Type B pancreatic cell (in vitro differentiated cells): ENCODE results near the gene TMEM207. TPM values are rescaled to one million over a fixed set of nuclear protein-coding genes. Genes with fewer than 3 reads are reported as not detected.

Experiments used
- DNase-seq: peaks from one replicate; pipeline ENCODE4 v3.0.0; 2021; ENCODE audit warnings: mixed read lengths; ENCODE audit not compliant: unreplicated experiment; ENCODE audit errors: extremely low spot score
- H3K27ac Mint-ChIP-seq: 2 replicates; pipeline ENCODE4 v1.8.0; 2021; ENCODE audit warnings: mild to moderate bottlenecking, mixed read lengths
- H3K27me3 Mint-ChIP-seq: 2 replicates; pipeline ENCODE4 v1.8.0; 2021; ENCODE audit warnings: mixed read lengths
- H3K36me3 Mint-ChIP-seq: 2 replicates; pipeline ENCODE4 v1.8.0; 2021; ENCODE audit warnings: mixed read lengths
- H3K4me1 Mint-ChIP-seq: one replicate; pipeline ENCODE4 v1.8.0; 2021; ENCODE audit warnings: mixed read lengths; ENCODE audit not compliant: unreplicated experiment
- H3K4me3 Mint-ChIP-seq: 2 replicates; pipeline ENCODE4 v1.8.0; 2021; ENCODE audit warnings: mild to moderate bottlenecking, mixed read lengths
- H3K9me3 Mint-ChIP-seq: 2 replicates; pipeline ENCODE4 v1.8.0; 2021; ENCODE audit warnings: mixed read lengths
- total RNA-seq: library from RNA; stranded (reverse); gene quantifications from 2 replicates; pipeline ENCODE4 v1.2.1, GENCODE V29; 2021; ENCODE audit warnings: low replicate concordance
- TF ChIP-seq, protein P1 (sequence below): fragments of 200-600 bp; sonication (generic); conservative IDR thresholded peaks from 2 replicates; pipeline ENCODE4 v1.5.0; 2021; ENCODE audit warnings: antibody characterized with exemption, mild to moderate bottlenecking

The TMEM207 gene
- total RNA-seq, 1 donor from 2014 or later, result not detected

DNA sequence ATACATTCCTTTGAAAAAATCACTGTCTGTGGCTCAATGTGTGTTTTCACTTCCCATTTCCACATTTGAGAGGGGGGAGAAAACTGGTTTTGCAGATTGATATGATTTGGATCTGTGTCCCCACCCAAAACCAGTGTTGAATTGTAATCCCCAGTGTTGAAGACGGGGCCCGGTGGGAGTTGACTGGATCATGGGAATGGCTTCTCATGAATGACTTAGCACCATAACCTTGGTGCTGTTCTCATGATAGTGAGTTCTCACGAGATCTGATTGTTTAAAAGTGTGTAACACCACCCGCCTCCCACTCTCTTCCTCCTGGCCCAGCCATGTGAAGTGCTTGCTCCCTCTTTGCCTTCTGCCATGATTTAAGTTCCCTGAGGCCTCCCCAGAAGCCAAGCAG lies 16.1 kb downstream of the TMEM207 start:
- Mint-ChIP-seq H3K36me3 (no peaks in the 10 kb centered on the region), H3K4me1 (no peaks in the 10 kb centered on the region), H3K9me3 (peaks cover 18% of the 10 kb centered on the region), H3K27me3 (peaks cover 3% of the 10 kb centered on the region), H3K4me3 (no peak overlapping the region), H3K27ac (no peak overlapping the region)
- DNase-seq, result no peak
- TF ChIP-seq, protein P1, sequence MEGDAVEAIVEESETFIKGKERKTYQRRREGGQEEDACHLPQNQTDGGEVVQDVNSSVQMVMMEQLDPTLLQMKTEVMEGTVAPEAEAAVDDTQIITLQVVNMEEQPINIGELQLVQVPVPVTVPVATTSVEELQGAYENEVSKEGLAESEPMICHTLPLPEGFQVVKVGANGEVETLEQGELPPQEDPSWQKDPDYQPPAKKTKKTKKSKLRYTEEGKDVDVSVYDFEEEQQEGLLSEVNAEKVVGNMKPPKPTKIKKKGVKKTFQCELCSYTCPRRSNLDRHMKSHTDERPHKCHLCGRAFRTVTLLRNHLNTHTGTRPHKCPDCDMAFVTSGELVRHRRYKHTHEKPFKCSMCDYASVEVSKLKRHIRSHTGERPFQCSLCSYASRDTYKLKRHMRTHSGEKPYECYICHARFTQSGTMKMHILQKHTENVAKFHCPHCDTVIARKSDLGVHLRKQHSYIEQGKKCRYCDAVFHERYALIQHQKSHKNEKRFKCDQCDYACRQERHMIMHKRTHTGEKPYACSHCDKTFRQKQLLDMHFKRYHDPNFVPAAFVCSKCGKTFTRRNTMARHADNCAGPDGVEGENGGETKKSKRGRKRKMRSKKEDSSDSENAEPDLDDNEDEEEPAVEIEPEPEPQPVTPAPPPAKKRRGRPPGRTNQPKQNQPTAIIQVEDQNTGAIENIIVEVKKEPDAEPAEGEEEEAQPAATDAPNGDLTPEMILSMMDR, result no peak

DNA sequence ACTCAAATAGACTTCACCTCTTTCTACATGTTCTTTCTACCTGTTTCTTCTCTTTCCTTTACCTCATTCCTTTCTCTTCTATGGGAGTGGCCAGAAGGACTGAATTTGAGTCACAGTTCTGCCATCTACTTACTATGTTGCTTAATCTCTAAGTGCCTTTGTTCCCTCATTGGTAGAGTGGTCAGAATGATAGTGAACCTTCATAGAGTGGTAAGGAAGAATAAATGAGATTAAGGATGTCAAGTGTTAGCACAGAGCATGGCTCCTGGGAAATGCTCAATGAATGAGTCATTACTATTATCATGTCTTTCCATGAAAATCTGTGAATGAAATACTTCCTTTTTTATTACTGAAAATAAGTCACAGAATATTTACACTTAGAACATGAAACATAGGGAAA lies 17.5 kb downstream of the TMEM207 start:
- Mint-ChIP-seq H3K4me3 (no peak overlapping the region), H3K36me3 (no peaks in the 10 kb centered on the region), H3K9me3 (peaks cover 18% of the 10 kb centered on the region), H3K4me1 (no peaks in the 10 kb centered on the region), H3K27ac (no peak overlapping the region), H3K27me3 (peaks cover 3% of the 10 kb centered on the region)
- TF ChIP-seq, protein P1, result no peak
- DNase-seq, result no peak

DNA sequence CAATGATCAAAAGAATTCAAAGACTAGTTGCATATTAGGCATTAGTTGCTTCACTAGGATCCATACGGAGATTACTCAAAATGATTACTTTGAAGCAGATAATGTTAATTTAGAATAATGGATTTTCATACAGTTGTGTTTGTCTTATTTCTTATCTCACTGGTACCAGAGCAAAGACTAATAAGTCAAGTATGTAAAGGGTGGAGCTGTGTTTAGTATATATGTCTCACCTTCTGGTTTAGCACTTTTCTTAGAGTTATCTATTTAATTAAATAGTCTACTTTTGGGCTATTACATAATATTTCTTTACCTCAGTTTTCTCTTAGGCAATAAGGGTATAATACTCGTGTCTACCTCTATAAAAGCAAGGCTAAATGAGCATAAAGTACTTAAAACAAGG lies 18.8 kb downstream of the TMEM207 start:
- H3K4me3 Mint-ChIP-seq, result no peak overlapping the region
- TF ChIP-seq, protein P1, result no peak
- no peaks in the 10 kb centered on the region for H3K27me3 Mint-ChIP-seq
- H3K9me3 Mint-ChIP-seq, result peaks cover 11% of the 10 kb centered on the region
- no peaks in the 10 kb centered on the region for H3K4me1 Mint-ChIP-seq
- no peak for DNase-seq
- no peak overlapping the region for H3K27ac Mint-ChIP-seq
- no peaks in the 10 kb centered on the region for H3K36me3 Mint-ChIP-seq

DNA sequence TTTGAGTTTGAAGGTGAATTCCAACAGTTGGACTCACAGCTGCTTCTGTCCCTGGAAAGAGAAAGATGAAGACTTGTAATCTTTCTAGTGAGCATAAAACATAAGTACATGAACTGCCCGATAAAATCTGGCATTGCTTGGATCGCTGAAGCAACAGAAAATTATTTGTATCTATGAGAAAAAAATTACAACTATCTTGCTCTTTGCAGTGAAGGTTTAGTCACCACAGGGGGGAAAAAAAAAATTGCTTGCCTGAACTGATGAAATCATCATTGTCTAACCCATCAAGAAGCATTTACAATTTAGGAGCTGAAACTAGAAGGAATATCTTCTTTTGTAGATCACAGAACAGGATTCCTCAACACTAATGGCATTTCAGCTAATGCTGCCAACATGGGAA lies 20.0 kb downstream of the TMEM207 start:
- Mint-ChIP-seq H3K27me3 (no peaks in the 10 kb centered on the region), H3K9me3 (peaks cover 5% of the 10 kb centered on the region), H3K4me3 (no peak overlapping the region), H3K36me3 (no peaks in the 10 kb centered on the region), H3K27ac (no peak overlapping the region), H3K4me1 (no peaks in the 10 kb centered on the region)
- TF ChIP-seq, protein P1, result no peak
- DNase-seq, result no peak

DNA sequence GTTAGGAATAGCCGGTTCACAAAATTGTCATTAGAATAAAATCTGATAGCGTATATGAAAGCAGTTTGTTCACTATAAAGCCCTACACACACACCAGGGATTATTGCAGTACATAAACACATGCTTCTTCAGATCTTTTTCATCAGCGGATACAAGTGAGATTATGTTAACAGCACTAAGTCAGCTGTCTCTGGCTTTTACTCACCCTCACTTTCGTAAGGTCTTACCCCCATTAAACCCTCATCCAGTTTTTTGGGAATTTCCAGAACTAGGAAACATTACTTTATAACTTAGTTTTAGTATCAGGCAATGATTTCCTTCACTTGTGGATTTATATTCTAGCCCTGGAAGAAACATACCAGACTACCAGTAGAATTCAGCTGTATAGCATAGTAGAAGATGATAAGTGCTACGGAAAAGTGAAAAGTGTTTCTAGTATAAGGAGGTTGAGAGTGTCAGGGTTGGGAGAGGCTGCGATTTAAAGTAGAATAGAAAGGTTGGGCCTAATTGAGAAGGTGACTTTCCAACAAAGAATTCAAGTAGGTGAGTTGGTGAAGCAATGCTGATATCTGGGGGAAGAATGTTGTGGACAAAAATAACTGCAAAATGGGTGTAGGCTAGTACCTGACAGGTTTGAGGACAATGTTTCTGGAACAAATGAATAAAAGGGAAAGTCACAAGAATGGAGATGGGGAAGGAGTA lies 22.7 kb downstream of the TMEM207 start:
- H3K36me3 Mint-ChIP-seq, result no peaks in the 10 kb centered on the region
- H3K4me3 Mint-ChIP-seq, result no peak overlapping the region
- no peak overlapping the region for H3K27ac Mint-ChIP-seq
- H3K27me3 Mint-ChIP-seq, result no peaks in the 10 kb centered on the region
- no peaks in the 10 kb centered on the region for H3K4me1 Mint-ChIP-seq
- no peaks in the 10 kb centered on the region for H3K9me3 Mint-ChIP-seq
- TF ChIP-seq, protein P1, result no peak
- DNase-seq, result no peak
